GM12875 (cell line): ENCODE results near the gene BTBD6.

ENCODE experiments used
- H3K4me3 ChIP-seq: one replicate; pipeline ENCODE4 v1.5.1; 2011; ENCODE audit warnings: low read depth, low read length, control low read depth
- TF ChIP-seq, protein P1 (sequence below): IDR thresholded peaks from 2 replicates; pipeline ENCODE4 v1.5.1; 2011; ENCODE audit warnings: low read depth, mild to moderate bottlenecking, control low read depth, inconsistent platforms, low read length, moderate library complexity, borderline replicate concordance; ENCODE audit not compliant: insufficient read depth

BTBD6 gene

DNA sequence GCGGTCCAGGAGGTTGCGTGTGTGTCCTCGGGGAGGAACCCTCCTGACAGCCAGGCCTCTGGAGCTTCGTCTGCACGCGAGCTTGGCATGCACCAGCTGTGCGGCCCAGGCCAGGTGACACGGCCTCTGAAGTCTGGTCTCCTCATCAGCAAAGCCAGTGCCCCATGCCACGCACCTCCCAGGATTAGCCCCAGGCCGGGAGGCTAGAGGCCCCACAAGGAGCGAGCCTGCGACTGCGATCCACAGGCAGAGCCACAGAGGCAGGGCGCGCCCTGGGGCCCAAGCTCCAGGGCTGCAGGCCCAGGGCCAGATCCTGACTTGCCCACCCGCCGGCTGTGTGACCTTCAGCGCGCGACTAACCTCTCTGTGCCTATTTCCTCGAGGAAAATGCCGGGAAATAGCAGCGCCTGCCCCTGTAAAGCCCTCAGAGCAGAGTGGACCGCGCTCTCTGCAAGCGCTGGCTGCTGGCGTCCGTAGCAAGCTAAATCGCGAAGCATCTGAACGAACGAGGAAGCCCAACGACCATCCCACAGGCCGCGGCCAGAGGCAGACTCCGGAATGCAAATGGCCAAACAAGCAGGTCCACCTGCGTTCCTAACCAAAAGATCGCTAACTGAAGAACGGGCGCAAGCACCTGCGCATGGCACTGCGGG lies 492 bp upstream of the BTBD6 start:
- peak overlapping the region; percentile 72 for H3K4me3 ChIP-seq
- TF ChIP-seq, protein P1, sequence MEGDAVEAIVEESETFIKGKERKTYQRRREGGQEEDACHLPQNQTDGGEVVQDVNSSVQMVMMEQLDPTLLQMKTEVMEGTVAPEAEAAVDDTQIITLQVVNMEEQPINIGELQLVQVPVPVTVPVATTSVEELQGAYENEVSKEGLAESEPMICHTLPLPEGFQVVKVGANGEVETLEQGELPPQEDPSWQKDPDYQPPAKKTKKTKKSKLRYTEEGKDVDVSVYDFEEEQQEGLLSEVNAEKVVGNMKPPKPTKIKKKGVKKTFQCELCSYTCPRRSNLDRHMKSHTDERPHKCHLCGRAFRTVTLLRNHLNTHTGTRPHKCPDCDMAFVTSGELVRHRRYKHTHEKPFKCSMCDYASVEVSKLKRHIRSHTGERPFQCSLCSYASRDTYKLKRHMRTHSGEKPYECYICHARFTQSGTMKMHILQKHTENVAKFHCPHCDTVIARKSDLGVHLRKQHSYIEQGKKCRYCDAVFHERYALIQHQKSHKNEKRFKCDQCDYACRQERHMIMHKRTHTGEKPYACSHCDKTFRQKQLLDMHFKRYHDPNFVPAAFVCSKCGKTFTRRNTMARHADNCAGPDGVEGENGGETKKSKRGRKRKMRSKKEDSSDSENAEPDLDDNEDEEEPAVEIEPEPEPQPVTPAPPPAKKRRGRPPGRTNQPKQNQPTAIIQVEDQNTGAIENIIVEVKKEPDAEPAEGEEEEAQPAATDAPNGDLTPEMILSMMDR = no peak

DNA sequence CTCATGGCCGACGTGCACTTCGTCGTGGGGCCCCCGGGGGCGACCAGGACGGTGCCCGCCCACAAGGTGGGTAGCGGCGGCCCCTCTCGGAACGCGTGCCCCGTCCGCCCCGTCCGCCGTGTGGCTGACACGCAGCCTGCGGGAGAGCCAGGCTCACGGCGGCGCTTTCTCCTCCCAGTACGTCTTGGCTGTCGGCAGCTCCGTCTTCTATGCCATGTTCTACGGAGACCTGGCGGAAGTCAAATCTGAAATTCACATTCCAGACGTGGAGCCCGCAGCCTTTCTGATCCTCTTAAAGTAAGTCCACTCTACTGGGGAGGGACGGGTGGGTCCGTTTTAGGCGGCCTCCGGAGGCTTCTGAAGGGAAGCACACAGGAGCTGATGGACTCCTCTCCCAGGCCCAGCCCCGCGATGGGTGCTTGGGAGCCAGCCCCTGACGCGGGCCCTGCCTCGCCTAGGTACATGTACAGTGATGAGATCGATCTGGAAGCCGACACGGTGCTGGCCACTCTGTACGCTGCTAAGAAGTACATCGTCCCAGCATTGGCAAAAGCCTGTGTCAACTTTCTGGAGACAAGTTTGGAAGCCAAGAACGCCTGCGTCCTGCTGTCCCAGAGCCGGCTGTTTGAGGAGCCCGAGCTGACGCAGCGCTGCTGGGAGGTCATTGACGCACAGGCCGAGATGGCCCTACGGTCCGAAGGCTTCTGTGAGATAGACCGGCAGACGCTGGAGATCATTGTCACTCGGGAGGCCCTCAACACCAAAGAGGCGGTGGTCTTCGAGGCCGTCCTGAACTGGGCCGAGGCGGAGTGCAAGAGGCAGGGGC lies 1.1 kb downstream of the BTBD6 start:
- H3K4me3 ChIP-seq = peak overlapping the region; percentile 61
- TF ChIP-seq, protein P1 = no peak

DNA sequence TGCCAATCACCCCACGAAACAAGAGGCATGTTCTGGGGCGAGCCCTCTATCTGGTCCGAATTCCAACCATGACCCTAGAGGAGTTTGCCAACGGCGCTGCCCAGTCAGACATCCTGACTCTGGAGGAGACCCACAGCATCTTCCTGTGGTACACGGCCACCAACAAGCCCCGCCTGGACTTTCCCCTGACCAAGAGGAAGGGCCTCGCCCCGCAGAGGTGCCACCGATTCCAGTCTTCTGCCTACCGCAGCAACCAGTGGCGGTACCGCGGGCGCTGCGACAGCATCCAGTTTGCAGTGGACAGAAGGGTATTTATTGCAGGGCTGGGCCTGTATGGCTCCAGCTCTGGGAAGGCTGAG lies 1.7 kb downstream of the BTBD6 start:
- no peak overlapping the region for H3K4me3 ChIP-seq

DNA sequence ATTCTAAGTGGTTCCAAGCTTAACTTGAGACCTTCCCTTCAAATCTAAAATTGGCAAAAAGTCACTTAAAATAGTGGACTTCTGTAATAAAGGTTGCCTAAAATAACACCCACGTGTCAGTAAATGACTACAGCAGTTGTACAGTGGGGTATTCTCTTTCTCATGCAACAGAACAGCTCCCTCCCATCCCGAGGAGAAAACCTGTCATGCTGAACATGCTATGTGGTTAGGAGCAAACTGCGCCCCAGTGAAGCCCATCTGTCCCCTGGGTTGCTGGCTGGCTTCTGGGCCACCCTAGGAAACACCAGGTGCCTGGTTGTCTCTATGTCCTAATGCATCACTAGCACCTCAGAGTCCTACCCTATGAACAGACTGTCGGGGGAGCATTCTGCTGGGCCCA lies 2.7 kb downstream of the BTBD6 start:
- H3K4me3 ChIP-seq = no peak overlapping the region
- TF ChIP-seq, protein P1 = no peak

More for the DNA sequence above, 1.7 kb downstream of the BTBD6 start:
- TF ChIP-seq, protein P1 = no peak

DNA sequence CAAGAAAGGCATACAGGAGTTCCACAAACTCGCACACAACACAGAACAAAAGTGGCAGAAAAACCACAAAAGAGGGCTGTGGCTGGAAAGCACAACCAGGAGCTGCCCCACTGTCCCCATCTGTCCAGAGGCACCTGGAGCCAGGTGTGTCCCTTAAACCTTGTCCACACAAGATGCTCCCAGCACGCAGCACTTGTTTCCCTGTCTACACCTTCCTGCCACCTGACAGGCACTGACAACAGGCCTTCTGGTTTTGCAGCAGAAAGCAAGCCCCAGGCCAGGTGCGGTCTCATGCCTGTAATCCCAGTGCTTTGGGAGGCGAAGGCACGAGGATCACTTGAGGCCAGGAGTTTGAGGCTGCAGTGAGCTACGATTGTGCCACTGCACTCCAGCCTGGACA lies 3.6 kb downstream of the BTBD6 start:
- TF ChIP-seq, protein P1 = no peak
- no peak overlapping the region for H3K4me3 ChIP-seq

DNA sequence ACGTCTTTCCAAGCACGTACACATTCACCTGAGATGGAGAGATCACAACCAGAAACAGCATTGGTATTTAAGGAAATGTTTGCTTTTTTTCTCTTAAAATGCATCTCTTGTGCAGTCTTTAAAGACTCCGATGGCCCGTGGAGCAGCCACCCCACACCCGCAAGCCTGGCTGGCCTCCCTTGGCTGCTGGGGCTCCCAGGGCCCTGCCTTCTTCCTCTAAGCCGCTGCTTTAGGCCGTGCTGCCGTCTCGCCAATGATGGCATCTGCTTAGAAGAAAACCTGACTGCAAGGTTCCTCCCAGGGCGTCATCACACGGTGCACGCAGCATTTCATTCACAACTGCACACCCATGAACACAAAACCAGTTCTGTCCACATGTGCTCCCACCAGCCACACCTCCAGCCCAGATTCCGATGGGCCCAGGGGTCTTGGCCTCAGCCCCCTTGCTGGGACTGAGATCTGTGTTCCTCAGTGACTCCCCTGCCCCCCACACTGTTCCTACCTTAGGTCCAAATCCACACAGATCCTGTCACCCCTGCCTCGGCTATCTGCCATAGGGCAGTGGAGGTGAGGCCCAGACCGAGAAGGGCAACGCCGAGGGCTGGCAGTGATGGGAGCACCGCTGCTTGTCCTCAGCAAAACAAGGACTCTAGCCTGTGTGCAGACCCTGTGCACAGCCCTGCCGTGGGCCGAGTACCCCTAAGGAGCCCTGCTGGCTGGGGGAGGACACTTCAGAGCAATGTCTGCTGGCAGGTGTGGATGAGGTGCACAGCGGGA lies 4.4 kb downstream of the BTBD6 start:
- TF ChIP-seq, protein P1 = no peak
- no peak overlapping the region for H3K4me3 ChIP-seq
